ENCODE measurements around the gene ROGDI. TPM values are rescaled to one million over a fixed set of nuclear protein-coding genes. Genes with fewer than 3 reads are reported as not detected.

Gene ROGDI
- total and polyA plus RNA-seq, 9 of the 15 experiments (the other 6 are each of a cell fraction or from before 2014, with no cell fraction given) = 0.97 to 37.3 (median 16.5) TPM

- TF ChIP-seq GABPB2 (CRISPR knock-in tag; conservative IDR thresholded peaks at IDR 0.05) (no peak), RBM22 (IDR thresholded peaks at IDR 0.05; ENCODE audit: low read depth, low read length, poor library complexity, severe bottlenecking) (no peak), SAFB (IDR thresholded peaks at IDR 0.05; ENCODE audit: borderline replicate concordance, low read depth, low read length) (no peak), PHF8 (IDR thresholded peaks at IDR 0.05; ENCODE audit: borderline replicate concordance, low read length) (peak; percentile 73; the same call in 1 of the 2 replicates), MTA1 (IDR thresholded peaks at IDR 0.05; ENCODE audit: borderline replicate concordance) (no peak), ADNP (tag; IDR thresholded peaks at IDR 0.05) (peak; percentile 96), ZNF232 (CRISPR knock-in tag; IDR thresholded peaks at IDR 0.05) (no peak), ZNF184 (CRISPR knock-in tag; IDR thresholded peaks at IDR 0.05) (no peak), CBFA2T2 (conservative IDR thresholded peaks at IDR 0.05) (no peak), OTX1 (CRISPR knock-in tag; IDR thresholded peaks at IDR 0.05) (no peak), MCM7 (IDR thresholded peaks at IDR 0.05) (no peak), THRB (CRISPR knock-in tag; conservative IDR thresholded peaks at IDR 0.05) (no peak), ATF7 (IDR thresholded peaks at IDR 0.05) (no peak; the same call in 1 of the 2 replicates), CREM (IDR thresholded peaks at IDR 0.05; ENCODE audit: low read depth) (peak; percentile 72), PRMT5 (CRISPR knock-in tag; IDR thresholded peaks at IDR 0.05) (no peak), PURB (CRISPR knock-in tag; IDR thresholded peaks at IDR 0.05; ENCODE audit: low read depth) (no peak), ZNF717 (CRISPR knock-in tag; IDR thresholded peaks at IDR 0.05) (no peak), MTA3 (IDR thresholded peaks at IDR 0.05; ENCODE audit: borderline replicate concordance) (no peak; the same call in 1 of the 2 replicates), PATZ1 (CRISPR knock-in tag; IDR thresholded peaks at IDR 0.05; ENCODE audit: borderline replicate concordance) (no peak), ZNF316 (IDR thresholded peaks at IDR 0.05) (no peak), NONO (IDR thresholded peaks at IDR 0.05; ENCODE audit: low read depth in 2 of 2, low read length in 1 of 2) (no peak), FOXJ3 (CRISPR knock-in tag; IDR thresholded peaks at IDR 0.05) (no peak), RBM39 (optimal IDR thresholded peaks at IDR 0.05; ENCODE audit: low read depth, low read length) (no peak), ZBTB34 (CRISPR knock-in tag; IDR thresholded peaks at IDR 0.05) (no peak), PHF21A (IDR thresholded peaks at IDR 0.05; ENCODE audit: borderline replicate concordance, low read depth) (no peak), MAFG (tag; conservative IDR thresholded peaks at IDR 0.05) (no peak), NFE2 (IDR thresholded peaks at IDR 0.05; ENCODE audit: low read depth) (no peak)
Observed at GRCh38 chr16:4768549-4769305, 33.7 kb downstream of the ROGDI start (continued).

All from K562 (cell line).